HG03064 (cell line): ENCODE results near the gene RTCB.
"Not testable (repeated sequence)": the region's sequence is repeated elsewhere in the genome, so short reads cannot be mapped to it uniquely, and the experiment has no call there.

Experiments
- ATAC-seq: cut with Tn5 transposase; IDR thresholded peaks from one replicate; pipeline ENCODE4 v1.9.1; 2021; ENCODE audit warnings: low read depth; ENCODE audit not compliant: unreplicated experiment

The RTCB gene

DNA sequence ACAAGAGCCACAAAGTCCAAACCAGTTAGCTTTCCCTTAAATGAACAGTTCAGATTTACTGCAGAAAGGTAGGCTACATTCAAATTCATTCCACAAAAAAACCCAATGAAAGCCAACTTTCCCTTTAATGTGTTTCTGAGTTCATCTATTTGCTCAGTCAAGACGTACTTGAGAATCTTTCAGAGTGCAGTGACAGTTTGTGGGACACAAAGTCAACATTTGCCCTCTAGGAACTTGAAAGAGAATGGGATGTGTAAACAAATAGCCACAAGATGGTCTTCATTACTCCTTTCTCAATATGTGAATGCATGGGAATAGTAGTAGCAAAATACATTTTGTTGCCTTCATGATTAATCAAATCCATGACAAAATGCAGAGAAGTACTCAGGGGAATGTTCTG is 15.8 kb downstream of the RTCB start:
- no peak for ATAC-seq

GRCh38 chr22:32395107-32395506 is 16.9 kb downstream of the RTCB start:
- no peak for ATAC-seq

- no peak for ATAC-seq
Observed at GRCh38 chr22:32389685-32390084, 22.4 kb downstream of the RTCB start.

- no peak for ATAC-seq
Observed at GRCh38 chr22:32385681-32386080, 26.4 kb downstream of the RTCB start.

GRCh38 chr22:32380991-32381390 is 31.1 kb downstream of the RTCB start:
- no peak for ATAC-seq

DNA sequence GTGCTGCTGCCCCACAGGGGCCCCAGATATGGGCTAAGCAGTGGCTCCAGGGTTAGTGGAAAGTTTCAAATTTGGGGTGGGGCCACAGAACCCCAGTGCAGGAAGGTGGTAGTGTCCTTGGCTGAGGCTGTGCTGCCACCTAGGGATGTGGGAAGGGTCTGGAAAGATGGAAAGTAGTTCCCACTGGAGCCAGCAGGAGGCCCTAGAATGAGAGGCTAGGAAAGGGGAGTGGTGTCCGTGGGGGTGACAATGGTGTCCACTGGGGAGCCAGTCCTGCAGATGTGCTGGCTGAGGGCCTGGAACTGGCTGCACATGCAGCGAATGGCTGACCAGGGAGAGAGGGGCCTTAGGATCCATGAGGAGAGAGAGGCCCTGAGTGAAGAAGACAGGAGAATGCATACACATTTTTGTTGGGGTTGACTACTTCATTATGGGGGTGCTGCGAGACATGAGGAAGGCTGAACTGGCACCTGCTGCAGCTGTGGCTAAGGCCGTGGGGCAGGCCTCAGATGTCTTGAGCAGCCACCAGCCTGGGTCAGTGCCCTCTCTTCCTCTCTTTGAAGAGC is 33.3 kb downstream of the RTCB start:
- no peak for ATAC-seq

GRCh38 chr22:32376681-32377080 is 35.4 kb downstream of the RTCB start:
- no peak for ATAC-seq

DNA sequence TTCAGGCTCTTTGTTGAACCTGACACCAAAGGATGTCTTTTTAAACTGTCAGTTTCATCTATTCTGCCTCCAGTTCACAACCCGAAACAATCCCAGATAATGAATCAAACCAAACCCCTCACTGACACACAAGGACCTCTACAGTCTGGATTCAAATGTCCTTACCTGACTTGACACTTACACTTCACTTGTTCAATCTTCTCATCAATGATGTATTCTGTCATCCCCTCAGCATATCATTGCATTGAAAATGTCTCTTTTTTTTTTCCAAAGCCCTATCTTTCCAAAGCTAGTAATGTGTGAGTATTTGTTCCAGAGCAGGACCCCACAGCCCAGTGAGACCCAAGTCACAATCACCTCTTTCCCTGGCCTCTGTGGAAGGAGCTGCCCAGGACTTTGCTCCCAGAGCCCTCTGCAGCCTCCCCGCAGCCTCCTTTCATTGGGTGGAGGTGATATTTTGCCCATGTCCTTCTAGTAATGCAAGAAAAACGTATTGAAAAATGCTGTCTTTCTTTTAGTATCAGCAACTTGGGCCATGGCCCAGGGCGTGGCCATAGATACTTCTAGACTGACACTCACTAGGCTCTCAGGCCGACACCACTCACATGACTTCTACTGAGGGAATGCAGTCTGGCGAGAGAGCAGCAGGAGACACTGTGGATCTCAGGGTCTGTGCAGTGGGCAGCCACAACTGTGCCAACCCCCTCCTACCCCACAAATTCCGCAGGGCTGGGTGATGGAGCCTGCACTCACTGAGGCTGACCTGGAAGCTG is 36.2 kb downstream of the RTCB start:
- ATAC-seq, result no peak

DNA sequence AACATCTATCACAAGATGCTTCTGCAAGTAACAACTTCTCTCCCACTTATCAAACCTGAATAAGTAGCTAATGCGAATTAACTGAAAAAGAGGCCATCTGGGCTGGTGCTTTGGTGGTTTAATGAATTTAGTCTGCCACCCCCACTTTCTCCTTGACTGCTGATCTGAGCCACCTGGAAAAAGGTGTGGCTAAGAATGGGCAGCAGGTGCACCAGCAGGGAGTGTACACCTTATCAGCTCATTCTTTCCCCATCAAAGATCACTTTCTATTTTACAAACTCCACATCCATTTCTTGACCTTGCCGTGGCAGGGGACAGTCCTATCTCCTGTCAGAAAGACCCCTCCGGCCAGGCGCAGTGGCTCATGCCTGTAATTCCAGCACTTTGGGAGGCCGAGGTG is 47.8 kb downstream of the RTCB start:
- ATAC-seq, result no peak

DNA sequence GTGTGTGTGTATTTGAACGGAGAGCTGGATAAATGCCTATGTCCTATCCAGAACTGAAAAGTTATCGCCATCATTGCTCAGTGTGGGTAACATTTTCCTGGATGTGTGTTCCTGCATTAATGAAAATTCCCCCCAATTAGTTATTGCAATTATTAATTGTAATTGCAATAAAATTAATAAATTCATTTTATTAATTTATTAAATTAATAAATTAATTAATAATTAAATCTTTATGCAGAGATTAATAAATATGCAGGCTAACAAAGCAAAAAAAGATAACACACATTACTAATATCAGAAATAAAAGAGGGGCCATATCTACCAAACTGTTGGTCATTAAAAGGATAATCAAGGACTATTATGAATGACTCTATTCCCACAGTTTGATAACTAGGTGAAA is 50.8 kb downstream of the RTCB start:
- no peak for ATAC-seq

DNA sequence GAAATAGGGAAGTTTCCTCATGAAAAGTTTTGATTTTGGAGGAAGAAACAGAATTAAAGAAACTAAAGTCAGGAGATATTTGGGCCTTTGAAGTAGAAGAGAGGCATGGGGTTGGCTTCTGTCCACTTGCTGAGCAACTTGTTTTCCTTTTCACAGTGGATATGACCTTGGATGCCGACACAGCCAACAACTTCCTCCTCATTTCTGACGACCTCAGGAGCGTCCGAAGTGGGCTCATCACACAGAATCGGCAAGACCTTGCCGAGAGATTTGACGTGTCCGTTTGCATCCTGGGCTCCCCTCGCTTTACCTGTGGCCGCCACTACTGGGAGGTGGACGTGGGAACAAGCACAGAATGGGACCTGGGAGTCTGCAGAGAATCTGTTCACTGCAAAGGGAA is 52.0 kb downstream of the RTCB start:
- ATAC-seq, result not testable (repeated sequence)

DNA sequence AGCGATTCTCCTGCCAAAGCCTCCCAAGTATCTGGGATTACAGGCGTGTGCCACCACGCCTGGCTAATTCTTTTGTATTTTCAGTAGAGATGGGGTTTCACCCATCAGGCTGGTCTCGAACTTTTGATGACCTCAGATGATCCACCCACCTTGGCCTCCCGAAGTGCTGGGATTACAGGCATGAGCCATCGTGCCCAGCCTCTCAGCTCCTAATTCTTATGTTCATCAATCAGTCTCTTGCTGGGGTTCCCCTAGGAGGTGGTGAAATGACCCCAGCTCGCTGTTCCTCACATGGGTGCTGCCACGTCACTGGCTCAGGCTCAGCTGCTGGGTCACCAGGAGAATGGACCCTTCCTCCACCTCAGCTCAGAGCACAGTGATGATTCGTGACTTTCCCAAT is 54.5 kb downstream of the RTCB start, which contains the start of gene RFPL3:
TSS of gene RFPL3 (plus strand) at position 301 of the 400 bp plus-strand sequence. CDS start 205 bp downstream, outside the sequence.
- not testable (repeated sequence) for ATAC-seq

GRCh38 chr22:32355760-32356159 is 56.3 kb downstream of the RTCB start:
- ATAC-seq, result no peak

GRCh38 chr22:32354360-32355351 is 57.4 kb downstream of the RTCB start:
- ATAC-seq, result no peak

GRCh38 chr22:32353840-32354239 is 58.2 kb downstream of the RTCB start:
- no peak for ATAC-seq

DNA sequence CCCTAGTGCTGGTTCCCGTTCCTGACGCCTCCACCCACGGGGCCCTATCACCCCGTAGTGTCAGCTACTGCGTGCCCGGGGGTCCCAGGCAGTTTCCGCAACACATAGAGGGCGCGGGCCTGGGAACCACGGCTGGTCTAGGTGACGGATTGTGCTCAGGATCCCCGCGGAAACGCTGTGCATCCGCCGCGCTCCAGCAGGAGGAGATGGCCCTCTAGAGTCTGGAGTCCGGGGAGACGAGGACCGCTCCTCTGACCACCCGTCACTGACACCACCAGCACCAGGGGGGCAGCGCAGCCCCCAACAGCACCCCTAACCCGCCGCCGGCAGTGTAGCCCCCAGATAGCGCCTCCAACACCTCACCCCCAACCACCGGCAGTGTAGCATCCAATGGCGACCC is 58.8 kb downstream of the RTCB start:
- no peak for ATAC-seq

DNA sequence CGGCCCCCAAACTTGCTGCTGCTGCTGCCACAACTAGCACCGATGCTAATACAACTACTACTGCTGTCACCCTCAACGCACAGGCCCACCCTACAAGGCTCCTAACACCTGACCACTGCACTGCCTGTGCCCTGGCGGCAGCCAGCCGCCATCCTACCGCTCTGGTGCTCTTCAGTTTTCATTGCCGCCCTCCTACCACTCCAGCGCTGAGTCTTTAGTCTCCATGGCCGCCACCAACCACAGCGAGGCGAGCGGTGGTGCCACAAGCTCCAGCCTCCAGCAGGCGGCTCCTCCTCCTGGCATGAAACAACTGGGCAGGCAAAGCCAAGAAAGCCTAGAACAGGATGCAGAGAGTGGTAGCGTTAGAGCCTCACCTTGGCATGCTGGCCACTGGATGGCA is 59.4 kb downstream of the RTCB start:
- ATAC-seq, result no peak

GRCh38 chr22:32351875-32352274 is 60.2 kb downstream of the RTCB start:
- ATAC-seq, result not testable (repeated sequence)

GRCh38 chr22:32348031-32348611 is 63.9 kb downstream of the RTCB start:
- ATAC-seq, result no peak

- no peak for ATAC-seq
Observed at GRCh38 chr22:32343941-32344340, 68.1 kb downstream of the RTCB start.

DNA sequence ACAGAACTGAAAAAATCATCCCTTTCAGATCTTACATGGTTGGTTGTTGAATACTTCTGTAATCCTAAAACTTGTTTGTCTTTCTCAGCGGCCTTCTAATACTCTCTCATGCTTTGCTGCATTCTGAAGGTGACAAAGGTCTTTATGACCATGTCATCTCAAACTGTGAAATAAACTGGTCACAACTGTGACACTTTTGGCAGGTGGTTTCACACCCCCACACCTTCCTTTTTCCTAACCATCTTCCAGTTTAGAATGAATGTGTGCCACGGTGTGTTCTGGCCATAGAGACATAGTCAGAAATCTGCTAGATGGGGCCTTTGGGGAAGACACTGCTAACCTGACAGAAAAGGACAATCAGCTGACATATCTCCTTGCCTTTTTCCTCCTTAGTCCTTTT is 69.1 kb downstream of the RTCB start:
- no peak for ATAC-seq
